ENCODE data around the gene CTBS.
"Not testable (repeated sequence)": the region's sequence is repeated elsewhere in the genome, so short reads cannot be mapped to it uniquely, and the experiment has no call there.

The CTBS gene

GRCh38 chr1:84585803-84586202 lies 11.6 kb upstream of the CTBS start:
- no peak for DNase-seq (ENCODE audit: low spot score)

- DNase-seq (ENCODE audit: low spot score) = no peak
These were observed 9.9 kb upstream of the CTBS start for GRCh38 chr1:84584126-84584525.

- no peak for DNase-seq (ENCODE audit: low spot score)
These were observed 9.4 kb upstream of the CTBS start for GRCh38 chr1:84583648-84584047.

- DNase-seq (ENCODE audit: low spot score) = no peak
These were observed 8.8 kb upstream of the CTBS start for GRCh38 chr1:84582802-84583587.

- DNase-seq (ENCODE audit: low spot score) = no peak
These were observed 7.4 kb upstream of the CTBS start for GRCh38 chr1:84581648-84582047.

GRCh38 chr1:84574936-84575335 lies 696 bp upstream of the CTBS start:
- no peak for DNase-seq (ENCODE audit: low spot score)

GRCh38 chr1:84573481-84573966 lies 716 bp downstream of the CTBS start:
- DNase-seq (ENCODE audit: low spot score) = peak; percentile 1

- no peak for DNase-seq (ENCODE audit: low spot score)
These were observed 3.1 kb downstream of the CTBS start for GRCh38 chr1:84571150-84571535.

- DNase-seq (ENCODE audit: low spot score) = no peak
These were observed 3.6 kb downstream of the CTBS start for GRCh38 chr1:84570436-84571149.

GRCh38 chr1:84569216-84569615 lies 5.0 kb downstream of the CTBS start:
- DNase-seq (ENCODE audit: low spot score) = no peak

GRCh38 chr1:84550826-84551225 lies 23.4 kb downstream of the CTBS start:
- no peak for DNase-seq (ENCODE audit: low spot score)

GRCh38 chr1:84541679-84542078 lies 32.6 kb downstream of the CTBS start:
- no peak for DNase-seq (ENCODE audit: low spot score)

GRCh38 chr1:84540759-84541158 lies 33.5 kb downstream of the CTBS start:
- no peak for DNase-seq (ENCODE audit: low spot score)

- DNase-seq (ENCODE audit: low spot score) = no peak
These were observed 34.3 kb downstream of the CTBS start for GRCh38 chr1:84539972-84540371.

GRCh38 chr1:84538599-84538998 lies 35.6 kb downstream of the CTBS start:
- DNase-seq (ENCODE audit: low spot score) = no peak

GRCh38 chr1:84525779-84526178 lies 48.5 kb downstream of the CTBS start:
- DNase-seq (ENCODE audit: low spot score) = no peak

- no peak for DNase-seq (ENCODE audit: low spot score)
These were observed 49.6 kb downstream of the CTBS start for GRCh38 chr1:84524590-84524989.

GRCh38 chr1:84510668-84511067 lies 63.6 kb downstream of the CTBS start:
- DNase-seq (ENCODE audit: low spot score) = no peak

- DNase-seq (ENCODE audit: low spot score) = no peak
These were observed 64.1 kb downstream of the CTBS start for GRCh38 chr1:84510165-84510564.

GRCh38 chr1:84509029-84509428 lies 65.2 kb downstream of the CTBS start:
- DNase-seq (ENCODE audit: low spot score) = no peak

GRCh38 chr1:84508510-84508909 lies 65.7 kb downstream of the CTBS start:
- no peak for DNase-seq (ENCODE audit: low spot score)

- not testable (repeated sequence) for DNase-seq (ENCODE audit: low spot score)
These were observed 66.4 kb downstream of the CTBS start for GRCh38 chr1:84507887-84508286.

- DNase-seq (ENCODE audit: low spot score) = no peak
These were observed 67.3 kb downstream of the CTBS start for GRCh38 chr1:84506729-84507453.
